ENCODE results near the gene FAM107B.

Gene FAM107B

GRCh38 chr10:14523286-14523685, 251.4 kb downstream of the FAM107B start:
- FAIRE-seq (no peak), DNase-seq (ENCODE audit: insufficient read length, low spot score) (no peak)

- FAIRE-seq, result no peak
- no peak for DNase-seq (ENCODE audit: insufficient read length, low spot score)
Observed at GRCh38 chr10:14519785-14520184, 254.9 kb downstream of the FAM107B start.

- DNase-seq (ENCODE audit: insufficient read length, low spot score) (no peak), FAIRE-seq (no peak)
Observed at GRCh38 chr10:14518149-14518548, 256.5 kb downstream of the FAM107B start.

GRCh38 chr10:14513123-14513522, 261.6 kb downstream of the FAM107B start:
- FAIRE-seq, result no peak
- no peak for DNase-seq (ENCODE audit: insufficient read length, low spot score)

DNA sequence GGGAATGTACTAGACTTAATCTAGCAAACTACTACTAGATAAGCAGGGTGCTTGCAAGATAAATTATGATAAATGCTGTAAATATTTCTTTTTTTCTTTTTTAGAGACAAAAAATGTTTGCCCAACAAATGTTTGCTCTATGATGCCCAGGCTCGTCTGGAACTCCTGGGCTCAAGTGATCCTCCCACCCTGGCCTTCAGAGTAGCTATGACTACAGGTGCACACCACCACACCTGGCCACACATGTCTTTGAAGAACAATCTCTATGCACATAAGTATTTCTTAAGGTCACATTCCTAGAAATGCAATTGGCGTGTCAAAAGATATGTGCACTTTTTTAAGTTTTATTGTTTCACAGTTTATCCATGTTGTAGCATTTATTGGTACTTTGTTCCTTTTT, 264.4 kb downstream of the FAM107B start:
- DNase-seq (ENCODE audit: insufficient read length, low spot score), result no peak
- FAIRE-seq, result no peak

DNA sequence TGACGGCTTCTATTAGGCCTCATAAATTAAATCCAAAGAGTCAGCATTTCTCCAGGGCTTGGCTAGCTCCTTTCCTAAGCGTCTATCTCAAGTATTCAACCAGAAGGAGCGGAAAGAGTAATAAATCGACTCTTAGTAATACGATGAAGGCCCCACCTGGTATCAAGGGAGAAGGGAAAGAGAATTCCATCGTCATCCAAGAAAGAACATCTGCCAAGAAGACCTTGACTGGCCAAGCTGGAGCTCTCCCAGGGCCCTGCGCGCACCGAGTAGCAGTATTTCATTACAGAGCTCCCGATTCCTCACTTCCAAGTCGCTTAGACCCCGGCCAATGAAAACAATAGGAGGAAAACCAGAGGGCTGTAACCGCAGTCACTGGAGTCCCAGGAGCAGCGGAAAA, 266.0 kb downstream of the FAM107B start:
- FAIRE-seq (no peak), DNase-seq (ENCODE audit: insufficient read length, low spot score) (no peak)

DNA sequence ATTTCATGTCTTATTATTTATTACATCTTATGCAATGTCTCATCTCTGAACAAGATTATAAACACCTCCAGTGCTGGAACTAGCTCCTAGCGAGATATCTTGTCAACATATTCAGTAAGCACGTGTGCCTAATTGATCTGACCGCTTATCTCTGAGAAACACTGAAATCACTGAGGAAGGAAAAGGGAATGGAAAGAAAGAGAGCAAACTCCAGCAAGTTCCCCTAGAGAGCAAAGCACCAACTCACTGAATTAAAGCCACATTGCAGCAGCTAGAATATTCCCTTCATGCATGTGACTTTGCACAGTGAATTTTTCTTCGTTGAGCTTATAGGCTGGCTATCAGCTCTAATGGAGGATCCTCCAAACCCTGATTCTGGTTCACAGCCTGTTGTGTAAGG, 266.9 kb downstream of the FAM107B start:
- DNase-seq (ENCODE audit: insufficient read length, low spot score) (no peak), FAIRE-seq (no peak)

DNA sequence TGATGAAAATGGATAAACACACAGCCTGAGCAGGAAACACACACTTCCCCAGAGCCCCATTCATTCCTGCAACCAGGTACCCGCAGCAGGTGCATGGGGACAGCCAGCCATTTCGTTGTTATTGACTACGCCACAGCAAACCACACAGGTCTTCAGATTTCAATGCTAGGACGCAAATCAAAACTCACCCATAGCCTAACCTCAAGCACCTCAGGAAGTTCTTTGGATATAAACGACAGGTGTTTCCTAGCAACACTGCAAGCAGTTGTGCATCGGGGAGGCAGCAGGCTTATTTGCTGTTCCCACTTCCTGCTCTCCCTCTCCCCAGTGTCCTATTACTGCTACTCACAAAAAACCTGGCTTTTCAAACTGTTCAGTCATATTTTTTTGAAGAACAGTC, 267.5 kb downstream of the FAM107B start:
- no peak for DNase-seq (ENCODE audit: insufficient read length, low spot score)

GRCh38 chr10:14502431-14502830, 272.3 kb downstream of the FAM107B start:
- DNase-seq (ENCODE audit: insufficient read length, low spot score), result no peak
- FAIRE-seq, result no peak

More for the DNA sequence above, 267.5 kb downstream of the FAM107B start:
- FAIRE-seq, result peak; percentile 70

DNA sequence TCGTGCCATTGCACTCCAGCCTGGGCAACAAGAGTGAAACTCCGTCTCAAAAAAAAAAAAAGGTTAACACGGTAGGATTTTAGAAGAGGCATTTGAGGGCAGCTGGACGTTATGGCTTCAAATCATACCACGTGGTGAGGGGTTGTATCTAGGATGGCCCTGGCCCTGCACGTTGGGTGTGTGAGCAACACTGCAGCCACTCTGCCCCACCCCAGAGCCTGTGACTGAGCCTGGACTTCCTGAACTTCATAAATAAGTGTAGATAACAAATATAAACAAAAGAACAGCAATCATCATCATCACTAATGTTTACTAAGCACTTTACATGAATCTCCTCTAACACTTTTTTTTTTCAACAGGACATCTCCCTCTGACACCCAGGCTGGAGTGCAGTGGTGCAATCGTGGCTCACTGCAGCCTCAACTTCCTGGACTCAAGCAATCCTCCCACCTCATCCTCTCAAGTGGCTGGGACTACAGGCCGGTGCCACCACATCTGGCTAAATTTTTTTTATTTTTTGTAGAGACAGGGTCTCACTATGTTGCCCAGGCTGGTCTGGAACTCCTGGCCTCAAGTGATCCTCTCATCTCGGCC, 274.4 kb downstream of the FAM107B start:
- no peak for DNase-seq (ENCODE audit: insufficient read length, low spot score)
- no peak for FAIRE-seq

DNA sequence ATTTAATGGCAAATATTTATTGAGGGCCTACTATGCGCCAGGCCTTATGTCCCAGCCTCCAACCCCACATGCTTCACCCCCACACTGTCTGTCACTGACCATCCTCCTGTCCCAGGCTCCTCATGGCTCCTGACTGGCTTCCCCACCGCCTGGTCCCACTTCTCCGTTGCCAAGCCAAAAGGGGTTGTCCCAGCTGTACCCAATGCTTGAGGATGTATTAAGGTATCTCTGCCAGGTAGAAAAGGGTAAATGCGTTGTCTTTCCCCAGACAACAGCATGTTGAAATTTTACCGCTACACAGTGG, 275.1 kb downstream of the FAM107B start:
- DNase-seq (ENCODE audit: insufficient read length, low spot score) (no peak), FAIRE-seq (no peak)

GRCh38 chr10:14498326-14498725, 276.4 kb downstream of the FAM107B start:
- DNase-seq (ENCODE audit: insufficient read length, low spot score) (no peak), FAIRE-seq (no peak)

DNA sequence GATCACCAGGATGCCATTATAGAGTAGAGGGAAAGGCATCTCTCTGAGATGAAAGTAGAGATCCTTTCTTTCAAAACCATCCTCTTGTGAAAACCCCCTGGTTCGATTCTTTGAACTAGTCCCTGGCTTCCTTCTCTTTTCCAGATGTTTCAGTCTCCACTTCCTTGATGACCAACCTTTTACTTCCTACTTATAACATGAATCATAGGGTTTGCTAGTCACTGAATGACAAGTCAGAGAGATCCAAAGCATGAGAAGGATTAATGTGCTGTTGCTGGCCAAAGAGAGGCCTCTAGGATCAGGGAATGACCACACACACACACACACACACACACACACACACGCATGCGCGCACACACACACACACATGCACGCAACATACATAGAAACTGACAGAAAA, 282.9 kb downstream of the FAM107B start:
- DNase-seq (ENCODE audit: insufficient read length, low spot score) (no peak), FAIRE-seq (no peak)

DNA sequence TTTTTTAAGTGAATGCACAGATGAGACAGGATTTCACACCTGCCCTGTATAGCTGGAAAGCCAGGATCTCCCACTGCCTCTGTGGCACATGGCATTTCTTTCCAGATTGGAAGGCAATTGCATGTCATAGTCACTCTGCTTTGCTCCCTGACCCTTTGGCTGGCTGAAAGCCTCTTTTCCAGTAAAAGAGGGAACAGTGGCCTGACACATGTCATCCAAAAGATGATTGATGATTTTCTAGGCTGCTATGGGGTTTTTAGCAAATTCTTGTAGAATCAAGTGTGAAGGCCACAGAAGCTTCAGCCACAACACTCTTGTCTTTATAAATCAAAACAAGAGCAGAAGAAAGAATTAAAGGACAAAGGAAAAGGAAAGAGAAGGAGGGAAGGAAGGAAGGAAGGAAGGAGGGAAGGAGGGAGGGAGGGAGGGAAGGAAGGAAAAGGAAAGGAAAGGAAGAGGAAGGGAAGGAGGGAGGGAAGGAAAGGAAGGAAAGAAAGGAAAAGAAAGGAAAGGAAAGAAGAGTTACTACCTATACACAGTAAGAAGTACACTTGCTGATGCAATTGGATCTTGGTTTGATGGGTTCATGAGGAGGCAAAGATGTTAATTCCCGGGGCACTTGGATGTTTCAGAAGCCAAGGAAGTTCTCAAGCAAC, 285.0 kb downstream of the FAM107B start:
- DNase-seq (ENCODE audit: insufficient read length, low spot score), result no peak
- FAIRE-seq, result no peak

DNA sequence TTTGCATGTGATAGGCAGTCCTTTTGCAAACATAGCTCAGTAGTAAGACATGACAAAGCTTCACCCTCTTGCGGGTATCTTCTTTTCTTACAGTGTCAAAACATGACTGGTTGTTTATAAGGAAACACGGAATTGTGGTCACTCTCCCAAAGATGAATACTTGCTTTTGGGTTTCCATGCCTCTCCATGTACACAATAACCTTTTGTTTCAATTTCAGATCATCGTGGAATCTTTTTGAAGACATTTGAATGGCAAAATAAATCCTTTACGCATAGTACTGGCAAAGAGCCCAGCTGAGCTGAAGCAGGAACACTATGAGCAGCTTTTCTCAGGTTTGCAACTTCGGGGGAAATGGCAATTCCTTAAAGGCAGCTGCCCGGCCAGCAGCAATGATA, 287.2 kb downstream of the FAM107B start:
- no peak for DNase-seq (ENCODE audit: insufficient read length, low spot score)
- no peak for FAIRE-seq

DNA sequence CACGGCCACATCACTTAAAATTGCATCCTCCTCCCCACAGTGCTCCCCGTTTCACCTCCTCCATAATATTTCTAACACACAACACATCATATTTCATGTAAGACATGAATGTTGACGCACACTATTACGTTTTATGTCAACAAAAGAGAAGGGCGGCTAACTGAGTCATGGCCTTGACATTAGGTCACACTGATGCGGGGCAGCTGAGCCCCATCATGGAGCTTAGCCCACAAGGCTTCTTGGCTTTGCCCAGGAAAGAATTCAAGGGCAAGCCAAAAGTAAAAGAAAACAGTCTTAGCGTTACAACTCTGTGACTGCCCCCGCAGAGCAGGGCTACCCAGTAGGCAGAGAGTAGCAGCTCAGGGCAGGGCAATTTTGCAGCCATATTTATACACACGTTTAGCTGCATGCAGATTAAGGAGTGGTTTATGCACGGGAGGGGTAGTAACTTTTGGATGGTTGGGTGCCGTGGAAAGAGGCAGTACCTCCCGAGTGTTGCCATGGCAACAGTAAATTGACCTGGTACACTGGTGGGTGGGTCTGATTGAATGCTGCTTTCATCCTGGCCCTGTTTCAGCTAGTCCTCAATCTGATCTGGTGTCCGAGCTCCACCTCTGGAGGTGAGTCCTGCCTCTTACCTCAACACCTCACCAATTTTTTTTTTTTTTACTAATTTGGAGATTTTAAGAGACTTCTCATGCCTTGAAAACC, 287.8 kb downstream of the FAM107B start:
- FAIRE-seq (no peak), DNase-seq (ENCODE audit: insufficient read length, low spot score) (no peak)

DNA sequence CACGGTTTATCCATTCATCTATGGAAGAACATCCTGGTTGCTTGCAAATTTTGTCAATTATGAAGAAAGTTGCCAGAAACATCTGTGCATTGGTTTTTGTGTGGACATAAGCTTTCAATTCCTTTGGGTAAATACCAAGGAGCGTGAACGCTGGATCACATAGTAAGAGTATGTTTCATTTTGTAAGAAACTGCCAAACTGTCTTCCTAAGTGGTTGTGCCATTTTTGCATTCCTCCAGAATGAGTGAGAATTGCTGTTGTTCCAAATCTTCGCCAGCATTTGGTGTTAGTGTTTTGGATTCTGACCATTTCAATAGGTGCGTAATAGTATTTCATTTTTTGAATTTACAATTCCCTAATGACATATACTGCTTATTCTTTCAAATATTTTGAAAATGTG, 288.7 kb downstream of the FAM107B start:
- FAIRE-seq (no peak), DNase-seq (ENCODE audit: insufficient read length, low spot score) (no peak)

DNA sequence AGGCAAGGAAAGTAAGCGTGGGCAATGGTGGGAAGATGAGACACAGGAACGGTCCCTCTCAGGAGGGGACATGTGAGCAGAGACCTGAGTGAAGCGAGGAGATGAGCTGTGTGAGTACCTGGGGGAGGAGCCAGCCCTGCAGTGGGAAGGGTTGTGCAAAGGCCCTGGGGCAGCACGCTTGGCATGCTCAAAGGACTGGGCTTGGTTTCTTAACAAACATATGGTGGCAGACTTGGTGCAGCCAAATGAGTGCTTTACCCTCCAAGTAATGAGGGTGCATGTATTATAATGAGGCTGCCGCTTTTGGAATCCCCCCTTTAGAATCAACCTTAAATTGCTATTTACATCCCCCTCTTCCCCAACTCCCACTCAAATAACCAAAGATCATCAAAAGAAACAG, 291.3 kb downstream of the FAM107B start:
- no peak for DNase-seq (ENCODE audit: insufficient read length, low spot score)
- FAIRE-seq, result no peak

- FAIRE-seq (no peak), DNase-seq (ENCODE audit: insufficient read length, low spot score) (no peak)
Observed at GRCh38 chr10:14481752-14482151, 292.9 kb downstream of the FAM107B start.

- no peak for FAIRE-seq
Observed at GRCh38 chr10:14481014-14481413, 293.7 kb downstream of the FAM107B start.

DNA sequence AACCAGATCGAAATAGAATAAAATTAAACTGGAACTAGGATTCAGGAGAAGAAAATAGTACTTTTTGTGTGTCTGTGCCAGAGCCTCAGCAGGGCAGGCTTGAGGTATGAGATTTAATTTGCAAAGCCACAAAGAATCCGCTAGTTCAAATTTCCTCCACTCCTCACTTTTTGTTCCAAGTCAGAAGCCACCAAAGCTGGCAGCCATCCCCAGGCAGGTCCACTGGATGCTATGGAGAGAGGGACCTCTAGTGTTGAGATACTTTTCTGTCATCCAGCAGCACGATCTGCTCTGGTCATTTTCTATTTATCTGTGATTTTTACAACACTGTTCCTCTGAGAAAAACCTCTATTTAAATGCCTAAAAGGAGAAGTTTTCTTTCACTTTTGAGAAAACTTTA, 296.1 kb downstream of the FAM107B start:
- FAIRE-seq, result no peak

More at GRCh38 chr10:14481014-14481413, 293.7 kb downstream of the FAM107B start:
- no peak for DNase-seq (ENCODE audit: insufficient read length, low spot score)

DNA sequence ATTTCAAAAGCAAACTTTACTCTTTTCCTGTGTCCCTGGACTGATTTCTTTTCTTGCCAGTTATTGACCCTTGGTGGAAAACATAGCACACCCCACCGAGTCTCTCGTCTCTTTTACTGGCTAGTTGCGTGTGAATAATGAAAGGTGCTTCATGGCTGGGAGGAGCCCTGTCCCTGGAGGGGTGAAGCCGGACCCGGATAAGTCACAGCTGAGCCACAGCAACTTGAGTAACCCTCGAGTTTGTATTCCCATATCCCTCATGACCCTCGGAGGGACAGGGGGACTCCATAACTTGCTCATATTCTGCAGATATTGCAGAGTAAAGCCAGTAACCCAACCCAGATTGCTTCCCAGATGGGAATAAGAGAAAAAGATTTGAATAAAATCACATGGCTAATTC, 296.5 kb downstream of the FAM107B start:
- FAIRE-seq, result no peak

More for the DNA sequence above, 296.1 kb downstream of the FAM107B start:
- DNase-seq (ENCODE audit: insufficient read length, low spot score), result peak; percentile 7

More for the DNA sequence above, 296.5 kb downstream of the FAM107B start:
- DNase-seq (ENCODE audit: insufficient read length, low spot score), result no peak

All from GM19239 (cell line).